Caco-2 (cell line): Measurements from ENCODE around the gene PPP1R14D. TPM values are rescaled to one million over a fixed set of nuclear protein-coding genes. Genes with fewer than 3 reads are reported as not detected.
A peak's percentile ranks its signal among the peaks of the same experiment; 100 is the strongest.

Experiments
- Bru-seq: library from RNA; stranded (reverse); fragments of 400-500 nt; gene quantifications from one replicate; lab custom pipeline; 2021; lab: Mats Ljungman, UMichigan
- BruChase-seq, 2 experiments: library from RNA; stranded (reverse); fragments of 400-500 nt; gene quantifications; one replicate each; lab custom pipeline; 2021; lab: Mats Ljungman, UMichigan
- BruUV-seq: library from RNA; stranded (reverse); fragments of 400-500 nt; replicated peaks from 2 replicates; lab custom pipeline; 2021; lab: Mats Ljungman, UMichigan
- CTCF ChIA-PET: fragments of 300-600 bp; sonication (Branson Sonifier 250); formaldehyde crosslinking; loops from one replicate; lab custom pipeline; 2022; ENCODE audit warnings: antibody characterized with exemption; lab: Charles Lee
- POLR2A ChIA-PET: fragments of 300-600 bp; sonication (Branson Sonifier 250); formaldehyde crosslinking; loops from one replicate; lab custom pipeline; 2022; ENCODE audit warnings: antibody characterized with exemption; lab: Charles Lee
- DNase-seq, 2 experiments: peaks; one replicate each; pipeline versions ENCODE4 v3.0.0 to v3.0.0-alpha.2; 2020 to 2022
- H3K27me3 ChIP-seq: replicated peaks from 2 replicates; pipeline ENCODE4 v1.6.0; 2011; ENCODE audit warnings: low read length; ENCODE audit not compliant: control insufficient read depth, insufficient read depth
- H3K36me3 ChIP-seq: 2 replicates; pipeline ENCODE4 v1.5.1; 2011; ENCODE audit warnings: low read length; ENCODE audit not compliant: control insufficient read depth, insufficient read depth
- H3K4me1 ChIP-seq: fragments of 250-450 bp; sonication (Bioruptor Pico); 2 replicates; pipeline ENCODE4 v1.5.1; 2020; ENCODE audit warnings: mild to moderate bottlenecking
- H3K4me3 ChIP-seq: 2 replicates; pipeline ENCODE4 v1.5.1; 2011; ENCODE audit warnings: low read depth, mild to moderate bottlenecking, control low read depth, low read length
- H3K9me3 ChIP-seq: fragments of 250-450 bp; sonication (Bioruptor Pico); 2 replicates; pipeline ENCODE4 v1.5.1; 2020; ENCODE audit warnings: mild to moderate bottlenecking, moderate library complexity
- H3K27ac Mint-ChIP-seq: one replicate; pipeline ENCODE4 v1.8.0; 2022; ENCODE audit warnings: mixed read lengths; ENCODE audit not compliant: unreplicated experiment
- H3K27me3 Mint-ChIP-seq: one replicate; pipeline ENCODE4 v1.8.0; 2022; ENCODE audit warnings: mixed read lengths; ENCODE audit not compliant: insufficient read depth, unreplicated experiment
- H3K36me3 Mint-ChIP-seq: one replicate; pipeline ENCODE4 v1.8.0; 2022; ENCODE audit warnings: mild to moderate bottlenecking, mixed read lengths; ENCODE audit not compliant: insufficient read depth, unreplicated experiment
- H3K4me1 Mint-ChIP-seq: one replicate; pipeline ENCODE4 v1.8.0; 2022; ENCODE audit warnings: low read depth, mixed read lengths; ENCODE audit not compliant: unreplicated experiment
- H3K4me3 Mint-ChIP-seq: one replicate; pipeline ENCODE4 v1.8.0; 2022; ENCODE audit warnings: mild to moderate bottlenecking, moderate library complexity, mixed read lengths; ENCODE audit not compliant: unreplicated experiment
- H3K9me3 Mint-ChIP-seq: one replicate; pipeline ENCODE4 v1.8.0; 2022; ENCODE audit warnings: mixed read lengths; ENCODE audit not compliant: unreplicated experiment
- intact Hi-C: fragments of 100-400 bp; cut with micrococcal nuclease; formaldehyde crosslinking; loops from one replicate; pipeline ENCODE4 v1.10.0; 2022; ENCODE audit not compliant: unreplicated experiment
- long read RNA-seq: library from polyadenylated mRNA; stranded (forward); transcript quantifications from one replicate; pipeline ENCODE4 v2.0.0, GENCODE V29; 2022
- total RNA-seq: library from RNA; stranded (reverse); gene quantifications from 2 replicates; pipeline ENCODE4 v1.2.3, GENCODE V29; 2022
- TF ChIP-seq, protein P1 (sequence below), 2 experiments: fragments of 200-600 bp in 1 of 2; IDR thresholded peaks; 1 replicate in 1 of 2; 2 replicates in 1 of 2; pipeline versions ENCODE4 v1.5.1 to v1.8.0; 2011 to 2022; ENCODE audit warnings: antibody characterized with exemption in 1 of 2, control low read depth in 1 of 2, inconsistent platforms in 1 of 2, low read depth in 1 of 2, low read length in 1 of 2, mild to moderate bottlenecking in 1 of 2, moderate library complexity in 1 of 2; ENCODE audit not compliant: insufficient read depth in 1 of 2, severe bottlenecking in 1 of 2, unreplicated experiment in 1 of 2

PPP1R14D gene
- total RNA-seq (0.43 TPM in 1 of 2 replicates, not detected in the other), Bru-seq, nascent RNA (percentile 30 among the genes with signal in this experiment), BruChase-seq, experiment 1, labeled RNA remaining after a 2-hour chase (percentile 24 among the genes with signal in this experiment), BruChase-seq, experiment 2, labeled RNA remaining after a 6-hour chase (percentile 19 among the genes with signal in this experiment)
- long read RNA-seq, result 0 reads

GRCh38 chr15:40828447-40829036, at the start of gene PPP1R14D:
Gene PPP1R14D (minus strand): TSS chr15:40828708. CDS start chr15:40828641, 67 bp downstream.
- peaks cover 57% of the 10 kb centered on the region for H3K4me1 ChIP-seq
- H3K36me3 Mint-ChIP-seq, result peaks cover 8% of the 10 kb centered on the region
- H3K4me1 Mint-ChIP-seq, result peaks cover 31% of the 10 kb centered on the region
- H3K27me3 ChIP-seq, result no peaks in the 10 kb centered on the region
- POLR2A ChIA-PET, result interaction anchor here (0.5 to 1.1 kb wide), 2 partner anchors 15 to 23 kb away, joined by 3 to 5 read pairs; partner anchors contain the start of gene SPINT1
- H3K4me3 Mint-ChIP-seq, result no peak within 1 kb of the TSS
- no peaks in the 10 kb centered on the region for H3K9me3 ChIP-seq
- BruUV-seq, result no TSS peak
- no peak within 1 kb of the TSS for H3K4me3 ChIP-seq
- TF ChIP-seq, protein P1, sequence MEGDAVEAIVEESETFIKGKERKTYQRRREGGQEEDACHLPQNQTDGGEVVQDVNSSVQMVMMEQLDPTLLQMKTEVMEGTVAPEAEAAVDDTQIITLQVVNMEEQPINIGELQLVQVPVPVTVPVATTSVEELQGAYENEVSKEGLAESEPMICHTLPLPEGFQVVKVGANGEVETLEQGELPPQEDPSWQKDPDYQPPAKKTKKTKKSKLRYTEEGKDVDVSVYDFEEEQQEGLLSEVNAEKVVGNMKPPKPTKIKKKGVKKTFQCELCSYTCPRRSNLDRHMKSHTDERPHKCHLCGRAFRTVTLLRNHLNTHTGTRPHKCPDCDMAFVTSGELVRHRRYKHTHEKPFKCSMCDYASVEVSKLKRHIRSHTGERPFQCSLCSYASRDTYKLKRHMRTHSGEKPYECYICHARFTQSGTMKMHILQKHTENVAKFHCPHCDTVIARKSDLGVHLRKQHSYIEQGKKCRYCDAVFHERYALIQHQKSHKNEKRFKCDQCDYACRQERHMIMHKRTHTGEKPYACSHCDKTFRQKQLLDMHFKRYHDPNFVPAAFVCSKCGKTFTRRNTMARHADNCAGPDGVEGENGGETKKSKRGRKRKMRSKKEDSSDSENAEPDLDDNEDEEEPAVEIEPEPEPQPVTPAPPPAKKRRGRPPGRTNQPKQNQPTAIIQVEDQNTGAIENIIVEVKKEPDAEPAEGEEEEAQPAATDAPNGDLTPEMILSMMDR (IDR thresholded peaks at IDR 0.05; ENCODE audit: insufficient read depth in 1 of 2, low read depth in 1 of 2, low read length in 1 of 2, severe bottlenecking in 1 of 2, unreplicated experiment in 1 of 2), result no peak
- H3K27ac Mint-ChIP-seq, result peak within 1 kb of the TSS; percentile 65
- no peaks in the 10 kb centered on the region for H3K27me3 Mint-ChIP-seq
- no peak for DNase-seq
- H3K36me3 ChIP-seq, result no peaks in the 10 kb centered on the region
- H3K9me3 Mint-ChIP-seq, result no peaks in the 10 kb centered on the region
- CTCF ChIA-PET, result no interaction called here
- intact Hi-C loops, result no loop called here

DNA sequence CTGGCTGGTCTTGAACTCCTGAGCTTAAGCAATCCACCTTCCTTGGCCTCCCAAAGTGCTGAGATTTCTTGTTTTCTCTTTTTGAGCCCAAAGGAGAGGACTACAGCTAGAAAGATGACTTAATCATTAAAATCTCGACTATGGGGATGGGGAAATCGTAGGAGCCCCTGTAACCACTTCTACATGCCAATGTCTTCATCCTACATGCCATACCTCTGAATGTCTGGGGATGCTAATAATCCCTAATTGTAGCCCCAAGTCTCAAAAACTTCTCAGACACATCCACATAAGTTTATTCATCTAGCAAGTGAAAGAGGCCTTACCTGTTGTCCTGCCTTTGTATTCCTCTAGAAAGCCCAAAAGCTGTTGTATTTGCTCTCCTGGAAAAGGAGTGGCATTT, 49.2 kb upstream of the PPP1R14D start:
- ChIA-PET POLR2A (no interaction called here), CTCF (interaction anchor here (0.6 to 2.0 kb wide), 2 partner anchors 21 to 294 kb away, joined by 4 to 7 read pairs; no protein-coding TSS in a partner anchor)
- Histone ChIP-seq H3K4me1 (peaks cover 8% of the 10 kb centered on the region), H3K36me3 (no peaks in the 10 kb centered on the region), H3K9me3 (no peaks in the 10 kb centered on the region; the same call in 1 of the 2 replicates), H3K27me3 (no peaks in the 10 kb centered on the region), H3K4me3 (no peak overlapping the region)
- BruUV-seq, result no TSS peak
- Mint-ChIP-seq H3K27ac (no peak overlapping the region), H3K9me3 (no peaks in the 10 kb centered on the region), H3K4me3 (no peak overlapping the region), H3K27me3 (no peaks in the 10 kb centered on the region), H3K4me1 (peaks cover under 1% of the 10 kb centered on the region), H3K36me3 (no peaks in the 10 kb centered on the region)
- TF ChIP-seq, protein P1 (IDR thresholded peaks at IDR 0.05; ENCODE audit: insufficient read depth in 1 of 2, low read depth in 1 of 2, low read length in 1 of 2, severe bottlenecking in 1 of 2, unreplicated experiment in 1 of 2), result no peak
- intact Hi-C loops, result no loop called here
- no peak for DNase-seq

DNA sequence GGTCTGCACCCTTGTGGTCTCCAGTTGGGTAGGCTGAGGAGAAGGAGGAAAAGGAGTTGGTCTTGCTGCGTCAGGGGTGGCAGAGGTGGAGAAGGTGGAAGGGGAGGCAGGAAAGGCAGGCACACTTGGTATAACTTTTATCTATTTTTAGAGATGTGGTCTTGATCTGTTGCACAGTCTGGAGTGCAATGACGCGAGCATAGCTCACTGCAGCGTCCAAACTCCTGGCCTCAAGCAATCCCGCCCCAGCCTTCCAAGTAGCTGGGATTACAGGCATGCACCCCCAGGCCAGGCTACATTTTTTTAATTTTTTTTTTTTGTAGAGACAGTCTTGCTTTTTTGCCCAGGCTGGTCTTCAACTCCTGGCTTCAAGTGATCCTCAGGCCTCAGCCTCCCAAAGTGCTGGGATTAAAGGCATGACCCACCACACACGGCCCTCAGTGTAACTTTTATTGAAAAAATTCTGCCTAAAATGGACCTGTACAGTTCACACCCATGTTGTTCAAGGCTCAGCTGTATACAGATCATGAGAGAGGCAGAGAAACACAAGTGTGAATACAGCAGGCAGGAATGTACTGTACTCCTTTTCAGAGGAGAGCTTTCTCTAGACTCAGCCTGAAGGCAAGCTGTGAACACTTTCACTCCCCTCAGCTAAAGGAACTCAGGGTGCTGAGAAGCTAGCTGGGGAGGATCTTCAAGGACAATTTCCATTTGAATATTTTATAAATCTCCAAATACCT, 47.7 kb upstream of the PPP1R14D start:
- H3K9me3 Mint-ChIP-seq, result no peaks in the 10 kb centered on the region
- H3K36me3 ChIP-seq, result no peaks in the 10 kb centered on the region
- H3K9me3 ChIP-seq, result no peaks in the 10 kb centered on the region
- ChIA-PET CTCF (interaction anchor here (1.4 kb wide), 1 partner anchor 16 kb away, joined by 4 read pairs; no protein-coding TSS in a partner anchor), POLR2A (interaction anchor here (0.6 kb wide), 1 partner anchor 161 kb away, joined by 3 read pairs; no protein-coding TSS in a partner anchor)
- H3K27me3 Mint-ChIP-seq, result no peaks in the 10 kb centered on the region
- H3K4me1 ChIP-seq, result peaks cover 15% of the 10 kb centered on the region
- H3K4me3 Mint-ChIP-seq, result no peak overlapping the region
- no peak for DNase-seq
- TF ChIP-seq, protein P1 (IDR thresholded peaks at IDR 0.05; ENCODE audit: insufficient read depth in 1 of 2, low read depth in 1 of 2, low read length in 1 of 2, severe bottlenecking in 1 of 2, unreplicated experiment in 1 of 2), result no peak
- H3K27ac Mint-ChIP-seq, result no peak overlapping the region
- no peak overlapping the region for H3K4me3 ChIP-seq
- H3K27me3 ChIP-seq, result no peaks in the 10 kb centered on the region
- BruUV-seq, result no TSS peak
- H3K4me1 Mint-ChIP-seq, result peaks cover 8% of the 10 kb centered on the region
- intact Hi-C loops, result no loop called here
- no peaks in the 10 kb centered on the region for H3K36me3 Mint-ChIP-seq
